GM23338 (cell line): Measurements from ENCODE around the gene HSD3B7. TPM values are rescaled to one million over a fixed set of nuclear protein-coding genes. Genes with fewer than 3 reads are reported as not detected.

Experiments used
- ATAC-seq: fragments of 200-7000 bp; cut with Tn5 transposase; 3 replicates; pipeline ENCODE4 v1.9.1; 2020
- DNase-seq: peaks from one replicate; pipeline ENCODE4 v3.0.0-alpha.2; 2015; ENCODE audit warnings: low spot score
- H2AFZ ChIP-seq: fragments of 200-600 bp; sonication (generic); 2 replicates; pipeline ENCODE4 v1.8.0; 2016; ENCODE audit warnings: antibody characterized with exemption, mild to moderate bottlenecking, moderate library complexity
- H3F3A ChIP-seq: fragments of 200-600 bp; sonication (generic); replicated peaks from 2 replicates; pipeline ENCODE4 v1.8.0; 2017; ENCODE audit warnings: antibody characterized with exemption, mixed run types, low read depth
- H3K27ac ChIP-seq: fragments of 200-600 bp; sonication (generic); 2 replicates; pipeline ENCODE4 v1.6.1; 2016; ENCODE audit warnings: low read depth
- H3K27me3 ChIP-seq: fragments of 200-600 bp; sonication (generic); 2 replicates; pipeline ENCODE4 v1.8.0; 2016; ENCODE audit warnings: mild to moderate bottlenecking, mixed run types, moderate library complexity; ENCODE audit not compliant: insufficient read depth
- H3K36me3 ChIP-seq: fragments of 200-600 bp; sonication (generic); 2 replicates; pipeline ENCODE4 v1.8.0; 2016; ENCODE audit warnings: mild to moderate bottlenecking; ENCODE audit not compliant: insufficient read depth
- H3K4me1 ChIP-seq: fragments of 200-600 bp; sonication (generic); 2 replicates; pipeline ENCODE4 v1.8.0; 2016; ENCODE audit warnings: mild to moderate bottlenecking, moderate library complexity; ENCODE audit not compliant: insufficient read depth
- H3K4me2 ChIP-seq: fragments of 200-600 bp; sonication (generic); 2 replicates; pipeline ENCODE4 v1.7.1; 2017; ENCODE audit warnings: mixed run types
- H3K4me3 ChIP-seq: fragments of 200-600 bp; sonication (generic); 2 replicates; pipeline ENCODE4 v1.6.1; 2016; ENCODE audit warnings: mixed run types
- H3K79me2 ChIP-seq: fragments of 200-600 bp; sonication (generic); replicated peaks from 2 replicates; pipeline ENCODE4 v1.8.0; 2017; ENCODE audit warnings: mild to moderate bottlenecking; ENCODE audit not compliant: insufficient read depth
- H3K9me2 ChIP-seq: fragments of 200-600 bp; sonication (generic); 2 replicates; pipeline ENCODE4 v1.8.0; 2017; ENCODE audit not compliant: insufficient read depth
- H4K20me1 ChIP-seq: fragments of 200-600 bp; sonication (generic); replicated peaks from 2 replicates; pipeline ENCODE4 v1.8.0; 2017; ENCODE audit warnings: mild to moderate bottlenecking; ENCODE audit not compliant: insufficient read depth
- H3K27ac Mint-ChIP-seq: 2 replicates; pipeline ENCODE4 v1.8.0; 2020; ENCODE audit warnings: inconsistent platforms, mild to moderate bottlenecking, moderate library complexity, mixed read lengths
- H3K27me3 Mint-ChIP-seq: 3 replicates; pipeline ENCODE4 v1.8.0; 2022; ENCODE audit warnings: low read depth, mild to moderate bottlenecking, moderate library complexity, mixed read lengths, inconsistent platforms; ENCODE audit not compliant: insufficient read depth, poor library complexity
- H3K36me3 Mint-ChIP-seq: 3 replicates; pipeline ENCODE4 v1.8.0; 2021; ENCODE audit warnings: low read depth, mild to moderate bottlenecking, inconsistent platforms, moderate library complexity, mixed read lengths
- H3K4me1 Mint-ChIP-seq: 3 replicates; pipeline ENCODE4 v1.8.0; 2020; ENCODE audit warnings: mild to moderate bottlenecking, inconsistent platforms, mixed read lengths
- H3K4me3 Mint-ChIP-seq: 3 replicates; pipeline ENCODE4 v1.8.0; 2021; ENCODE audit warnings: moderate library complexity, mild to moderate bottlenecking, inconsistent platforms, mixed read lengths
- H3K9me3 Mint-ChIP-seq: 3 replicates; pipeline ENCODE4 v1.8.0; 2020; ENCODE audit warnings: moderate library complexity, mild to moderate bottlenecking, inconsistent platforms, mixed read lengths
- CREB1 ChIP-seq: fragments of 250-450 bp; sonication (Bioruptor Pico); IDR thresholded peaks from 2 replicates; pipeline ENCODE4 v1.5.0; 2020; ENCODE audit warnings: low read depth, mild to moderate bottlenecking, moderate library complexity
- CTCF ChIP-seq, 2 experiments: fragments of 200-600 bp in 1 of 2; sonication (generic) in 1 of 2; conservative IDR thresholded peaks; 2 replicates each; pipeline versions ENCODE4 v1.5.1 to v1.6.1; 2016 to 2017; ENCODE audit warnings: antibody characterized with exemption in 2 of 2, low read depth in 2 of 2, mild to moderate bottlenecking in 2 of 2, moderate library complexity in 1 of 2
- ETS1 ChIP-seq: IDR thresholded peaks from 2 replicates; pipeline ENCODE4 v1.6.1; 2016; ENCODE audit warnings: antibody characterized with exemption
- EZH2 ChIP-seq: fragments of 200-600 bp; sonication (generic); IDR thresholded peaks from one replicate; pipeline ENCODE4 v1.8.0; 2017; ENCODE audit warnings: antibody characterized with exemption, mild to moderate bottlenecking, low read depth; ENCODE audit not compliant: unreplicated experiment
- EZH2phosphoT487 ChIP-seq: fragments of 200-600 bp; sonication (generic); IDR thresholded peaks from one replicate; pipeline ENCODE4 v1.8.1; 2018; ENCODE audit warnings: antibody characterized with exemption; ENCODE audit not compliant: unreplicated experiment
- JUNB ChIP-seq: IDR thresholded peaks from one replicate; pipeline ENCODE4 v1.6.1; 2016; ENCODE audit warnings: antibody characterized with exemption; ENCODE audit not compliant: unreplicated experiment
- NANOG ChIP-seq: IDR thresholded peaks from 2 replicates; pipeline ENCODE4 v1.6.1; 2016; ENCODE audit warnings: antibody characterized with exemption, borderline replicate concordance
- POLR2AphosphoS5 ChIP-seq: IDR thresholded peaks from 2 replicates; pipeline ENCODE4 v1.6.1; 2016; ENCODE audit warnings: antibody characterized with exemption, low read depth
- REST ChIP-seq: IDR thresholded peaks from one replicate; pipeline ENCODE4 v1.6.1; 2018; ENCODE audit warnings: antibody characterized with exemption; ENCODE audit not compliant: unreplicated experiment
- STAT1 ChIP-seq: IDR thresholded peaks from one replicate; pipeline ENCODE4 v1.6.1; 2016; ENCODE audit warnings: antibody characterized with exemption; ENCODE audit not compliant: unreplicated experiment
- ZNF114 ChIP-seq: fragments of 250-450 bp; sonication (Bioruptor Pico); IDR thresholded peaks from 2 replicates; pipeline ENCODE4 v1.5.0; 2020; ENCODE audit warnings: mild to moderate bottlenecking, moderate library complexity
- ZNF331 ChIP-seq: fragments of 250-450 bp; sonication (Bioruptor Pico); IDR thresholded peaks from 2 replicates; pipeline ENCODE4 v1.5.0; 2020; ENCODE audit warnings: low read depth, mild to moderate bottlenecking, moderate library complexity
- ZNF462 ChIP-seq: fragments of 250-450 bp; sonication (Bioruptor Pico); IDR thresholded peaks from 2 replicates; pipeline ENCODE4 v1.5.0; 2020; ENCODE audit warnings: mild to moderate bottlenecking, moderate library complexity
- polyA plus RNA-seq: library from polyadenylated mRNA; unstranded; fragments of >200 nt; fragmentation: Nextera tagmentation; extraction: Ambion mirVana; gene quantifications from 2 replicates; pipeline ENCODE4 v1.2.1, GENCODE V29; 2016
- total RNA-seq: library from RNA; depleted of rRNA; stranded (reverse); fragments of >200 nt; shearing (Covaris generic); gene quantifications from 2 replicates; pipeline ENCODE4 v1.2.3, GENCODE V29; 2014

HSD3B7 gene
- total and polyA plus RNA-seq, 2 experiments from 2014 or later, result 4.3 to 12.2 TPM

GRCh38 chr16:30983289-30983889 is 1.6 kb upstream of the HSD3B7 start:
- H2AFZ ChIP-seq, result no peak overlapping the region
- H3F3A ChIP-seq, result peaks cover 9% of the 10 kb centered on the region
- H3K36me3 ChIP-seq, result peaks cover 4% of the 10 kb centered on the region; the same call in 1 of the 2 replicates
- ATAC-seq (no peak), DNase-seq (no peak)
- Mint-ChIP-seq H3K36me3 (peaks cover 39% of the 10 kb centered on the region), H3K9me3 (peaks cover 2% of the 10 kb centered on the region; the same call in 1 of the 3 replicates), H3K4me3 (no peak overlapping the region), H3K27me3 (peaks cover 9% of the 10 kb centered on the region), H3K4me1 (peaks cover 6% of the 10 kb centered on the region; the same call in 2 of the 3 replicates), H3K27ac (no peak overlapping the region)
- H3K27me3 ChIP-seq, result no peaks in the 10 kb centered on the region
- H3K79me2 ChIP-seq, result no peaks in the 10 kb centered on the region
- no peak overlapping the region for H3K4me2 ChIP-seq
- H3K4me1 ChIP-seq, result no peaks in the 10 kb centered on the region
- H3K9me2 ChIP-seq, result no peaks in the 10 kb centered on the region
- TF ChIP-seq STAT1 (no peak), NANOG (no peak), ZNF331 (CRISPR knock-in tag) (no peak), ZNF114 (CRISPR knock-in tag) (no peak), EZH2 (no peak), REST (no peak), JUNB (no peak), ETS1 (no peak), ZNF462 (CRISPR knock-in tag) (no peak), EZH2phosphoT487 (no peak), POLR2AphosphoS5 (no peak), CTCF (conservative IDR thresholded peaks at IDR 0.05; ENCODE audit: low read depth in 2 of 2) (no peak), CREB1 (CRISPR knock-in tag) (no peak)
- peaks cover 3% of the 10 kb centered on the region; the same call in 1 of the 2 replicates for H4K20me1 ChIP-seq
- 0 out of 2 replicates have a peak overlapping the region, but pooled peaks have one; percentile 39 for H3K27ac ChIP-seq
- H3K4me3 ChIP-seq, result no peak overlapping the region
